ENCODE results near the gene TMC1. TPM values are rescaled to one million over a fixed set of nuclear protein-coding genes. Genes with fewer than 3 reads are reported as not detected.

TMC1 gene
- total and polyA plus RNA-seq, 2 of the 13 experiments (the other 11 are each of a cell fraction or from before 2014, with no cell fraction given), result 0.02 to 0.03 TPM

- TF ChIP-seq PRDM10 (CRISPR knock-in tag; IDR thresholded peaks at IDR 0.05; ENCODE audit: low read depth) (no peak), HNRNPH1 (optimal IDR thresholded peaks at IDR 0.05; ENCODE audit: low read depth, low read length) (no peak), RXRA (CRISPR knock-in tag; IDR thresholded peaks at IDR 0.05) (no peak), ZNF407 (CRISPR knock-in tag; IDR thresholded peaks at IDR 0.05; ENCODE audit: not compliant biosample characterization) (no peak), ZC3H4 (CRISPR knock-in tag; IDR thresholded peaks at IDR 0.05; ENCODE audit: borderline replicate concordance) (no peak), HNRNPK (IDR thresholded peaks at IDR 0.05; ENCODE audit: low read depth, low read length, poor library complexity, severe bottlenecking) (no peak), MTA1 (CRISPR knock-in tag; IDR thresholded peaks at IDR 0.05; ENCODE audit: borderline replicate concordance) (no peak), SALL1 (CRISPR knock-in tag; IDR thresholded peaks at IDR 0.05) (no peak; the same call in 1 of the 2 replicates), SUZ12 (IDR thresholded peaks at IDR 0.05; ENCODE audit: low read depth, low read length) (no peak), MIXL1 (CRISPR knock-in tag; IDR thresholded peaks at IDR 0.05) (peak; percentile 79), NR2F6 (IDR thresholded peaks at IDR 0.05) (peak; percentile 71), NR2F6 (CRISPR knock-in tag; IDR thresholded peaks at IDR 0.05) (peak; percentile 81), EZH2 (conservative IDR thresholded peaks at IDR 0.05; ENCODE audit: low read depth, low read length) (no peak)
- TF ChIP-seq, protein P1, sequence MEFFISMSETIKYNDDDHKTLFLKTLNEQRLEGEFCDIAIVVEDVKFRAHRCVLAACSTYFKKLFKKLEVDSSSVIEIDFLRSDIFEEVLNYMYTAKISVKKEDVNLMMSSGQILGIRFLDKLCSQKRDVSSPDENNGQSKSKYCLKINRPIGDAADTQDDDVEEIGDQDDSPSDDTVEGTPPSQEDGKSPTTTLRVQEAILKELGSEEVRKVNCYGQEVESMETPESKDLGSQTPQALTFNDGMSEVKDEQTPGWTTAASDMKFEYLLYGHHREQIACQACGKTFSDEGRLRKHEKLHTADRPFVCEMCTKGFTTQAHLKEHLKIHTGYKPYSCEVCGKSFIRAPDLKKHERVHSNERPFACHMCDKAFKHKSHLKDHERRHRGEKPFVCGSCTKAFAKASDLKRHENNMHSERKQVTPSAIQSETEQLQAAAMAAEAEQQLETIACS (CRISPR knock-in tag; IDR thresholded peaks at IDR 0.05), result no peak
- TF ChIP-seq, protein P2, sequence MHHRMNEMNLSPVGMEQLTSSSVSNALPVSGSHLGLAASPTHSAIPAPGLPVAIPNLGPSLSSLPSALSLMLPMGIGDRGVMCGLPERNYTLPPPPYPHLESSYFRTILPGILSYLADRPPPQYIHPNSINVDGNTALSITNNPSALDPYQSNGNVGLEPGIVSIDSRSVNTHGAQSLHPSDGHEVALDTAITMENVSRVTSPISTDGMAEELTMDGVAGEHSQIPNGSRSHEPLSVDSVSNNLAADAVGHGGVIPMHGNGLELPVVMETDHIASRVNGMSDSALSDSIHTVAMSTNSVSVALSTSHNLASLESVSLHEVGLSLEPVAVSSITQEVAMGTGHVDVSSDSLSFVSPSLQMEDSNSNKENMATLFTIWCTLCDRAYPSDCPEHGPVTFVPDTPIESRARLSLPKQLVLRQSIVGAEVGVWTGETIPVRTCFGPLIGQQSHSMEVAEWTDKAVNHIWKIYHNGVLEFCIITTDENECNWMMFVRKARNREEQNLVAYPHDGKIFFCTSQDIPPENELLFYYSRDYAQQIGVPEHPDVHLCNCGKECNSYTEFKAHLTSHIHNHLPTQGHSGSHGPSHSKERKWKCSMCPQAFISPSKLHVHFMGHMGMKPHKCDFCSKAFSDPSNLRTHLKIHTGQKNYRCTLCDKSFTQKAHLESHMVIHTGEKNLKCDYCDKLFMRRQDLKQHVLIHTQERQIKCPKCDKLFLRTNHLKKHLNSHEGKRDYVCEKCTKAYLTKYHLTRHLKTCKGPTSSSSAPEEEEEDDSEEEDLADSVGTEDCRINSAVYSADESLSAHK (CRISPR knock-in tag; IDR thresholded peaks at IDR 0.05; ENCODE audit: borderline replicate concordance), result no peak
These were observed 313.6 kb downstream of the TMC1 start (continued) for GRCh38 chr9:72834994-72835393.

Data from HepG2 (cell line).